ENCODE results near the gene GLRX5.
A peak's percentile ranks its signal among the peaks of the same experiment; 100 is the strongest.
"Not testable (repeated sequence)": the region's sequence is repeated elsewhere in the genome, so short reads cannot be mapped to it uniquely, and the experiment has no call there.

Gene GLRX5

GRCh38 chr14:95499354-95499750 lies 35.5 kb upstream of the GLRX5 start:
- DNase-seq = no peak

GRCh38 chr14:95500201-95500681 lies 34.6 kb upstream of the GLRX5 start:
- no peak for DNase-seq

- DNase-seq = no peak
These were observed 34.0 kb upstream of the GLRX5 start for GRCh38 chr14:95500772-95501401.

- DNase-seq = no peak
These were observed 32.4 kb upstream of the GLRX5 start for GRCh38 chr14:95502381-95502950.

GRCh38 chr14:95503365-95504134 lies 31.3 kb upstream of the GLRX5 start:
- DNase-seq = no peak

- no peak for DNase-seq
These were observed 30.5 kb upstream of the GLRX5 start for GRCh38 chr14:95504135-95505029.

GRCh38 chr14:95505030-95505589 lies 29.7 kb upstream of the GLRX5 start:
- DNase-seq = no peak

GRCh38 chr14:95507174-95507573 lies 27.7 kb upstream of the GLRX5 start:
- DNase-seq = no peak

GRCh38 chr14:95507701-95508103 lies 27.1 kb upstream of the GLRX5 start:
- no peak for DNase-seq

GRCh38 chr14:95508377-95508776 lies 26.5 kb upstream of the GLRX5 start:
- DNase-seq = no peak

- DNase-seq = no peak
These were observed 25.4 kb upstream of the GLRX5 start for GRCh38 chr14:95509495-95509894.

- DNase-seq = not testable (repeated sequence)
These were observed 24.5 kb upstream of the GLRX5 start for GRCh38 chr14:95510344-95510743.

- DNase-seq = no peak
These were observed 24.0 kb upstream of the GLRX5 start for GRCh38 chr14:95510804-95511203.

GRCh38 chr14:95511687-95512086 lies 23.2 kb upstream of the GLRX5 start:
- no peak for DNase-seq

GRCh38 chr14:95513291-95513690 lies 21.6 kb upstream of the GLRX5 start:
- DNase-seq = no peak

- no peak for DNase-seq
These were observed 20.4 kb upstream of the GLRX5 start for GRCh38 chr14:95514131-95515079.

- DNase-seq = no peak
These were observed 19.8 kb upstream of the GLRX5 start for GRCh38 chr14:95515080-95515489.

GRCh38 chr14:95515596-95516552 lies 19.0 kb upstream of the GLRX5 start:
- DNase-seq = peak; percentile 41 to 57

- DNase-seq = peak in 1 of 2 experiments; percentile 20
These were observed 18.2 kb upstream of the GLRX5 start, which contains the start of gene SYNE3 for GRCh38 chr14:95516554-95517181. TSS of gene SYNE3 (minus strand) at chr14:95516650. CDS start at chr14:95475821, 40,829 bp downstream.
